ENCODE results near the gene JAZF1. TPM values are rescaled to one million over a fixed set of nuclear protein-coding genes. Genes with fewer than 3 reads are reported as not detected.

Gene JAZF1
- polyA plus RNA-seq, 3 donors: 12.1 to 18.1 (median 17.2) TPM

DNA sequence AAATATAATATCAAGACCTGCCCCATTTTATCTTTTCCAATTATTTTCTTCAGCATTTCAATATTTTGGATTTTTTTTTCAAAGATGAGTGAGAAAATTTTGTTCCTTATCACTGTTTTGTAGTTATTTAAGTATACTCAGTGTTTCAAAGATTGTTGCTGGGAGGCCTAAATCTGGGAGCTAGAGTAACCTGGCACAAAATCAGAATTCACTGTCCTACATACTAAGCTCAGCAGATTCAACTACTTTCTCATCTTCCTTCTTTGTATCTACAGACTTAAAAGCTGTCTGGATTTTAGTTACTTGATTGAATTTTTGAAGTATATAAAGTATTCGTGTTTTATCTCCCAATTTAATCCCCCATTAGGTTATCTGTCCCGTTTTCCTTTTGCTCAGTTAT lies 354.7 kb downstream of the JAZF1 start:
- H3K36me3 Mint-ChIP-seq: peaks cover 54 to 59% of the 10 kb centered on the region in 2 donors
- Histone ChIP-seq H3K27ac (ENCODE audit: low read depth in 1 of 2, low read length in 2 of 2) (no peak overlapping the region), H3K4me2 (replicated peaks; ENCODE audit: extremely low read depth, low read length, poor library complexity, severe bottlenecking) (no peak overlapping the region), H3K36me3 (replicated peaks in 1 of 2; ENCODE audit: control insufficient read depth in 1 of 2, insufficient read depth in 2 of 2, low read length in 2 of 2) (peaks cover 50 to 95% of the 10 kb centered on the region in 2 donors), H2AFZ (ENCODE audit: insufficient read depth, low read depth, low read length, poor library complexity, severe bottlenecking) (no peak overlapping the region), H4K20me1 (ENCODE audit: insufficient read depth, low read length) (peaks cover 53% of the 10 kb centered on the region), H3K4me3 (replicated peaks in 1 of 3; ENCODE audit: low read depth in 2 of 3, low read length in 3 of 3) (no peak overlapping the region), H3K79me2 (ENCODE audit: insufficient read depth, low read length) (no peaks in the 10 kb centered on the region), H3K4me1 (ENCODE audit: control insufficient read depth in 1 of 2, insufficient read depth in 2 of 2, low read length in 2 of 2) (no peaks in the 10 kb centered on the region), H3K9me3 (replicated peaks in 1 of 2; ENCODE audit: control insufficient read depth in 1 of 2, insufficient read depth in 1 of 2, low read length in 2 of 2) (no peaks in the 10 kb centered on the region), H3K9ac (ENCODE audit: insufficient read depth, low read length, poor library complexity, severe bottlenecking) (no peak overlapping the region), H3K27me3 (ENCODE audit: control insufficient read depth in 2 of 2, insufficient read depth in 2 of 2, low read length in 2 of 2) (no peaks in the 10 kb centered on the region)
- H3K27me3 Mint-ChIP-seq (ENCODE audit: low read depth in 3 of 3): no peaks in the 10 kb centered on the region
- no peaks in the 10 kb centered on the region for H3K9me3 Mint-ChIP-seq
- no peak for DNase-seq
- TF ChIP-seq, protein P1, sequence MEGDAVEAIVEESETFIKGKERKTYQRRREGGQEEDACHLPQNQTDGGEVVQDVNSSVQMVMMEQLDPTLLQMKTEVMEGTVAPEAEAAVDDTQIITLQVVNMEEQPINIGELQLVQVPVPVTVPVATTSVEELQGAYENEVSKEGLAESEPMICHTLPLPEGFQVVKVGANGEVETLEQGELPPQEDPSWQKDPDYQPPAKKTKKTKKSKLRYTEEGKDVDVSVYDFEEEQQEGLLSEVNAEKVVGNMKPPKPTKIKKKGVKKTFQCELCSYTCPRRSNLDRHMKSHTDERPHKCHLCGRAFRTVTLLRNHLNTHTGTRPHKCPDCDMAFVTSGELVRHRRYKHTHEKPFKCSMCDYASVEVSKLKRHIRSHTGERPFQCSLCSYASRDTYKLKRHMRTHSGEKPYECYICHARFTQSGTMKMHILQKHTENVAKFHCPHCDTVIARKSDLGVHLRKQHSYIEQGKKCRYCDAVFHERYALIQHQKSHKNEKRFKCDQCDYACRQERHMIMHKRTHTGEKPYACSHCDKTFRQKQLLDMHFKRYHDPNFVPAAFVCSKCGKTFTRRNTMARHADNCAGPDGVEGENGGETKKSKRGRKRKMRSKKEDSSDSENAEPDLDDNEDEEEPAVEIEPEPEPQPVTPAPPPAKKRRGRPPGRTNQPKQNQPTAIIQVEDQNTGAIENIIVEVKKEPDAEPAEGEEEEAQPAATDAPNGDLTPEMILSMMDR (IDR thresholded peaks at IDR 0.05): no peak
- intact Hi-C loops (cut with micrococcal nuclease): no loop called here
- H3K4me3 Mint-ChIP-seq: no peak overlapping the region
- no peak overlapping the region for H3K27ac Mint-ChIP-seq
- H3K4me1 Mint-ChIP-seq: no peaks in the 10 kb centered on the region
- no CpG with 5 or more reads among the region's 2 CpGs for WGBS (ENCODE audit: insufficient coverage)

GRCh38 chr7:27822245-27822644 lies 358.4 kb downstream of the JAZF1 start:
- TF ChIP-seq, protein P1 (IDR thresholded peaks at IDR 0.05): no peak
- WGBS (ENCODE audit: insufficient coverage): no CpG with 5 or more reads among the region's 2 CpGs
- Histone ChIP-seq H3K27me3 (ENCODE audit: control insufficient read depth in 2 of 2, insufficient read depth in 2 of 2, low read length in 2 of 2) (no peaks in the 10 kb centered on the region), H4K20me1 (ENCODE audit: insufficient read depth, low read length) (peaks cover 36% of the 10 kb centered on the region), H2AFZ (ENCODE audit: insufficient read depth, low read depth, low read length, poor library complexity, severe bottlenecking) (no peak overlapping the region), H3K9me3 (replicated peaks in 1 of 2; ENCODE audit: control insufficient read depth in 1 of 2, insufficient read depth in 1 of 2, low read length in 2 of 2) (no peaks in the 10 kb centered on the region), H3K4me2 (replicated peaks; ENCODE audit: extremely low read depth, low read length, poor library complexity, severe bottlenecking) (no peak overlapping the region), H3K36me3 (replicated peaks in 1 of 2; ENCODE audit: control insufficient read depth in 1 of 2, insufficient read depth in 2 of 2, low read length in 2 of 2) (peaks cover 52 to 96% of the 10 kb centered on the region in 2 donors), H3K27ac (ENCODE audit: low read depth in 1 of 2, low read length in 2 of 2) (no peak overlapping the region), H3K4me1 (ENCODE audit: control insufficient read depth in 1 of 2, insufficient read depth in 2 of 2, low read length in 2 of 2) (no peaks in the 10 kb centered on the region), H3K79me2 (ENCODE audit: insufficient read depth, low read length) (no peaks in the 10 kb centered on the region), H3K4me3 (replicated peaks in 1 of 3; ENCODE audit: low read depth in 2 of 3, low read length in 3 of 3) (no peak overlapping the region), H3K9ac (ENCODE audit: insufficient read depth, low read length, poor library complexity, severe bottlenecking) (no peak overlapping the region)
- DNase-seq: no peak
- no peak overlapping the region for H3K27ac Mint-ChIP-seq
- no peaks in the 10 kb centered on the region for H3K4me1 Mint-ChIP-seq
- intact Hi-C loops (cut with micrococcal nuclease): no loop called here
- peaks cover 55% of the 10 kb centered on the region in 2 donors for H3K36me3 Mint-ChIP-seq
- H3K27me3 Mint-ChIP-seq (ENCODE audit: low read depth in 3 of 3): no peaks in the 10 kb centered on the region
- no peaks in the 10 kb centered on the region for H3K9me3 Mint-ChIP-seq
- H3K4me3 Mint-ChIP-seq: no peak overlapping the region
